ENCODE results near the gene FAM76A. TPM values are rescaled to one million over a fixed set of nuclear protein-coding genes. Genes with fewer than 3 reads are reported as not detected.

Gene FAM76A
- total RNA-seq, 6 experiments from 2014 or later = 6.7 to 9.2 (median 7.8) TPM

DNA sequence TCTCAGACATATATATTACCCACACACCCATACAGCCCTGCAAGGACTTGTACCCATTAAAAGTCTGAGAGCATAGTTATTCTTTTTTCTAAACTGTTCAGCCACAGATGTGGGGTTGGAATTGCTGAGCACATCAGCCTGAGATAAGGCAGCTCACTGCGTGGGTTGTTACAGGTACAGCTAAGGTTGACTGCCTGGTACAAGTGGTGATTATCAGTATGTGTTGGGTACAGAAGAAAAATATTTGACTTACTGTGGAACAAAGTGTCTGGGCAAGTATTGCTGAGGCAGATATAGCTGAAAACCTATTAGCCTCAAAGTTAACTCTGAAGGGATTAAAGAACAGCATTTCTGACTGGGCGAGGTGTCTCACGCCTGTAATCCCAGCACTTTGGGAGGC, 52.3 kb downstream of the FAM76A start:
- Mint-ChIP-seq H3K36me3 (ENCODE audit: low read depth) (peaks cover 8% of the 10 kb centered on the region), H3K27me3 (ENCODE audit: insufficient read depth) (no peaks in the 10 kb centered on the region; the same call in 1 of the 2 replicates), H3K4me3 (no peak overlapping the region), H3K27ac (no peak overlapping the region), H3K9me3 (no peaks in the 10 kb centered on the region), H3K4me1 (ENCODE audit: low read depth) (peaks cover 34% of the 10 kb centered on the region)
- DNase-seq = no peak
- TF ChIP-seq, protein P1, sequence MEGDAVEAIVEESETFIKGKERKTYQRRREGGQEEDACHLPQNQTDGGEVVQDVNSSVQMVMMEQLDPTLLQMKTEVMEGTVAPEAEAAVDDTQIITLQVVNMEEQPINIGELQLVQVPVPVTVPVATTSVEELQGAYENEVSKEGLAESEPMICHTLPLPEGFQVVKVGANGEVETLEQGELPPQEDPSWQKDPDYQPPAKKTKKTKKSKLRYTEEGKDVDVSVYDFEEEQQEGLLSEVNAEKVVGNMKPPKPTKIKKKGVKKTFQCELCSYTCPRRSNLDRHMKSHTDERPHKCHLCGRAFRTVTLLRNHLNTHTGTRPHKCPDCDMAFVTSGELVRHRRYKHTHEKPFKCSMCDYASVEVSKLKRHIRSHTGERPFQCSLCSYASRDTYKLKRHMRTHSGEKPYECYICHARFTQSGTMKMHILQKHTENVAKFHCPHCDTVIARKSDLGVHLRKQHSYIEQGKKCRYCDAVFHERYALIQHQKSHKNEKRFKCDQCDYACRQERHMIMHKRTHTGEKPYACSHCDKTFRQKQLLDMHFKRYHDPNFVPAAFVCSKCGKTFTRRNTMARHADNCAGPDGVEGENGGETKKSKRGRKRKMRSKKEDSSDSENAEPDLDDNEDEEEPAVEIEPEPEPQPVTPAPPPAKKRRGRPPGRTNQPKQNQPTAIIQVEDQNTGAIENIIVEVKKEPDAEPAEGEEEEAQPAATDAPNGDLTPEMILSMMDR (IDR thresholded peaks at IDR 0.05) = no peak

DNA sequence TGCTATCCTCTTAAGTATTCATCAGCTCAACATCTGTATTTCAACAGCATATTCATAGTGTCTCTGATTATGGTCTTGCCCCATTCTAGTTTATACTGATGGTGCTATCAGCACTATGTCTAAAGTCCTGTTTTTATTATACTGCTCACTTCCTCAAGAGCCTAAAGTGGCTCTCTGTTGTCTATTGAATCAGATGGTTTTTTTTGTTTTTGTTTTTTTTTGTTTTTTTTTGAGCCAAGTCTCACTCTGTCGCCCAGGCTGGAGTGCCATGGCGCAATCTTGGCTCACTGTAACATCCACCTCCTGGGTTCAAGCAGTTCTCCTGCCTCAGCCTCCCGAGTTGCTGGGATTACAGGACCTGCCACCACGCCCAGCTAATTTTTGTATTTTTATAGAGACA, 53.4 kb downstream of the FAM76A start:
- Mint-ChIP-seq H3K4me3 (no peak overlapping the region), H3K27ac (no peak overlapping the region), H3K4me1 (ENCODE audit: low read depth) (peaks cover 34% of the 10 kb centered on the region), H3K27me3 (ENCODE audit: insufficient read depth) (no peaks in the 10 kb centered on the region), H3K9me3 (no peaks in the 10 kb centered on the region), H3K36me3 (ENCODE audit: low read depth) (peaks cover 8% of the 10 kb centered on the region)
- TF ChIP-seq, protein P1 (IDR thresholded peaks at IDR 0.05) = no peak
- no peak for DNase-seq

- Mint-ChIP-seq H3K27me3 (ENCODE audit: insufficient read depth) (no peaks in the 10 kb centered on the region), H3K9me3 (no peaks in the 10 kb centered on the region), H3K4me1 (ENCODE audit: low read depth) (peaks cover 40% of the 10 kb centered on the region), H3K27ac (no peak overlapping the region), H3K4me3 (no peak overlapping the region), H3K36me3 (ENCODE audit: low read depth) (no peaks in the 10 kb centered on the region)
- DNase-seq = no peak
- TF ChIP-seq, protein P1 (IDR thresholded peaks at IDR 0.05) = no peak
Observed at GRCh38 chr1:27782950-27783349, 57.2 kb downstream of the FAM76A start.

DNA sequence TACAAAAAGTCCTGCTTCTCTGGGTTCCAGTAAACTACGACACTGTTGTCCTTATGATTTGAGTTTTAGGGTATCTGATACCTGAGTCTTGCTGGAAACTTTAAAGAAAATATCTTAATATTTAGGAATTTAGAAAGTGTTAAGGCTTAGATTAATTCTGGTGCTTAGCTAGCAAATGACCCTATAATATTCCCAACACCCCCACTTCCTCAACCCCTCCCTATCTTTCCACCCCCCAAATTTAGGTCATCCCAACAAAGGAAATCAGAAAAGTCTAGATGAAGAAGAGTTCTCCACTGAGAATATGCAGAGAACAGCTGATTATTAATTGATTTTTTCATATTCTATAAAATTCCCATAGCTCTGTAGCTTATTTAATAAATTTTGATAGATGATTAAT, 58.9 kb downstream of the FAM76A start:
- Mint-ChIP-seq H3K27me3 (ENCODE audit: insufficient read depth) (no peaks in the 10 kb centered on the region), H3K4me1 (ENCODE audit: low read depth) (peaks cover 50% of the 10 kb centered on the region), H3K9me3 (no peaks in the 10 kb centered on the region), H3K4me3 (no peak overlapping the region), H3K27ac (peak overlapping the region; percentile 50; the same call in 1 of the 2 replicates), H3K36me3 (ENCODE audit: low read depth) (peaks cover 5% of the 10 kb centered on the region)
- TF ChIP-seq, protein P1 (IDR thresholded peaks at IDR 0.05) = no peak
- DNase-seq = no peak

GRCh38 chr1:27785781-27786455, 60.2 kb downstream of the FAM76A start:
- Mint-ChIP-seq H3K27ac (peak overlapping the region; percentile 84), H3K4me1 (ENCODE audit: low read depth) (peaks cover 49% of the 10 kb centered on the region), H3K36me3 (ENCODE audit: low read depth) (peaks cover 13% of the 10 kb centered on the region), H3K4me3 (no peak overlapping the region), H3K9me3 (no peaks in the 10 kb centered on the region), H3K27me3 (ENCODE audit: insufficient read depth) (no peaks in the 10 kb centered on the region)
- TF ChIP-seq, protein P1 (IDR thresholded peaks at IDR 0.05) = no peak
- peak; percentile 44 for DNase-seq
